RWPE1 (cell line): Measurements from ENCODE around the gene PPP1CA.
A peak's percentile ranks its signal among the peaks of the same experiment; 100 is the strongest.

Experiments used
- CTCF ChIA-PET: fragments of 350-600 bp; sonication (Branson Sonifier 250); formaldehyde crosslinking; extraction: SDS; loops from one replicate; lab custom pipeline; 2021; lab: Yijun Ruan, JAX
- POLR2A ChIA-PET: fragments of 400-600 bp; formaldehyde crosslinking; extraction: SDS; loops from one replicate; lab custom pipeline; 2020; ENCODE audit warnings: antibody characterized with exemption; ENCODE audit not compliant: low non-redundant PET; lab: Yijun Ruan, JAX
- DNase-seq: peaks from one replicate; pipeline ENCODE4 v3.0.0; 2012; ENCODE audit warnings: low spot score
- H3K27ac ChIP-seq: fragments of 450-650 bp; 2 replicates; pipeline ENCODE4 v1.5.1; 2017
- TF ChIP-seq, protein P1 (sequence below): fragments of 450-650 bp; conservative IDR thresholded peaks from 2 replicates; pipeline ENCODE4 v1.5.1; 2017; ENCODE audit warnings: low read depth, mild to moderate bottlenecking

PPP1CA gene

DNA sequence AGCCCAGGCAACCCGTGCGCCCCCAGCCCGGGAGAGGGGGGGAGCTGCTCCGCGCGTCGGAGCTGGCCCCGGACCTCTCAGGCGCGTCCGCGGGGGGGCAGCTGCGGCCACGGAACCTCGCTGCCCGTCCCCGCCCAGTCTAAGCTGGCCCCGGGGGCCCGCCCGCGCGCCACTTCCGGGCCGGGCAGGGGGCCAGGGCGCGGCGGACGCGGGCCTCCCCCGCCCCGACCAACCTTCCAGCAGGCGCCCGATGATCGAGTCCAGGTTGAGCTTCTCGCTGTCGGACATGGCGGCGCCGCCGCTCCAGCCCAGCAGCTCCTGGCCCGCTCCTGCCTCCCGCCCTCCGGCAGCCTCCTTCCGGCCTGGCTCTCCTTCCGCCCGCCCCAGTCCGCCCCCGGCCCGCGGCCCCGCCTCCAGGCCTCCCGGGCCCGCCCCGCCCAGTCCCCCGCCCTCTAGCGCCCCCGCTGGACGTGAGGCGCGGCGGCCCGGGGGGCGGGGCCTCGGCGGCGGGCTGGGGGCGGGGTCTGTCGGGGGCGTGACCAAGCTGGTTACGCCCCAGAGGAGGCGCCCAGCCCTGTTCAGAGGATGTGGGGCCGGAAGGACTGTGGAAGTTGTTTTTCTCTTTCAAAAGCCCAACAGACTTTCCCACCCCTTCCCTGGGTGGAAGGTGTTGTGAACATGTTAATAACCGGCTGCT lies at the start of gene PPP1CA:
Gene PPP1CA, minus strand, starts transcription at position 364 of the 697 bp plus-strand sequence. Its CDS starts 76 bp downstream, at position 288.
- DNase-seq, result peak; percentile 95
- TF ChIP-seq, protein P1, sequence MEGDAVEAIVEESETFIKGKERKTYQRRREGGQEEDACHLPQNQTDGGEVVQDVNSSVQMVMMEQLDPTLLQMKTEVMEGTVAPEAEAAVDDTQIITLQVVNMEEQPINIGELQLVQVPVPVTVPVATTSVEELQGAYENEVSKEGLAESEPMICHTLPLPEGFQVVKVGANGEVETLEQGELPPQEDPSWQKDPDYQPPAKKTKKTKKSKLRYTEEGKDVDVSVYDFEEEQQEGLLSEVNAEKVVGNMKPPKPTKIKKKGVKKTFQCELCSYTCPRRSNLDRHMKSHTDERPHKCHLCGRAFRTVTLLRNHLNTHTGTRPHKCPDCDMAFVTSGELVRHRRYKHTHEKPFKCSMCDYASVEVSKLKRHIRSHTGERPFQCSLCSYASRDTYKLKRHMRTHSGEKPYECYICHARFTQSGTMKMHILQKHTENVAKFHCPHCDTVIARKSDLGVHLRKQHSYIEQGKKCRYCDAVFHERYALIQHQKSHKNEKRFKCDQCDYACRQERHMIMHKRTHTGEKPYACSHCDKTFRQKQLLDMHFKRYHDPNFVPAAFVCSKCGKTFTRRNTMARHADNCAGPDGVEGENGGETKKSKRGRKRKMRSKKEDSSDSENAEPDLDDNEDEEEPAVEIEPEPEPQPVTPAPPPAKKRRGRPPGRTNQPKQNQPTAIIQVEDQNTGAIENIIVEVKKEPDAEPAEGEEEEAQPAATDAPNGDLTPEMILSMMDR, result peak; percentile 85
- POLR2A ChIA-PET, result interaction anchor here (0.6 to 2.4 kb wide), 12 partner anchors 9 to 146 kb away, joined by 3 to 14 read pairs (median 4); partner anchors contain the start of genes RAD9A, RPS6KB2 and TMEM134
- H3K27ac ChIP-seq, result peak within 1 kb of the TSS; percentile 94
- CTCF ChIA-PET, result interaction anchor here (0.6 to 2.0 kb wide), 17 partner anchors 10 to 105 kb away, joined by 3 to 13 read pairs (median 4); partner anchors contain the start of genes RAD9A and RPS6KB2

DNA sequence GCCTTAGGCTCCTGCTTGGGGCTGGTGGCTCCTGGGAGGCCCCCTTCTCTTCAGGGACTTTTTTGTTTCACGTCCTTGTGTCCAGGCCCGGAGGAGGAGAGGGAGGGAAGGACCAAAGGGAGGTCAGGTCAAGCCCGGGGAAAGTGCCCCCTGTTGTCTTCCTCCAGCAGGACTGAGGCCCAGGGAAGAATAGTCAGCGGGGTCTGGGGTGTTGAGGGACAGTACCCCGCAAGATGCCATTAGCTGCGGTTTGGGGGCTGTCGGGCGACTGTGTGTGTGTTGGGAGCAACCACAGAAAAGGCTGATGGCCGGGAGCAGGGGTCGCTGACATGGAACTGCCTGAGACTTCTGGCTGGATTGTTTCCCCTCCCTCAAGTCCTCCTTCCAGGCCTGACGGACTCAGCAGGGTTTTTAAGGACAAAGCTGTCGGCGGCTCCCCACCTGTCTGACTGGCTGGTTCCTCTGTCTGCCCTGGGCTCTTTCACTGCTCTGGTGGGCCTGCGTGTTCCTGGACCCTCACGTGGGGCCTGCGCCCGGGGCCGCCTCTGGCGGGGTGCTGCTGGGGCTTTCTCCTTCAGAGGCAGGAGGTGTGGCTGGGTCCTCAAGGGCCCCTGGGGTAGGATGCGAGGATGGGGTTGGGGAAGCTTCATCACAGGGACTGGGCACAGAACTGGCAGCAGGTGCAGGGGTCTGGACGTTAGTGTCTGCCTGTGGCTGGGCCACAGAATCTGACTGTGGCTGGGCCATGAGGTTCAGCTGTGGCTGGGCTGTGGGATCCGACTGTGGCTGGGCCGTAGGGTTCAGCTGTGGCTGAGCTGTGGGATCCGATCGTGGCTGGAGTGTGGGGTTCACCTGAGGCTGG lies 49.4 kb upstream of the PPP1CA start:
- POLR2A ChIA-PET, result no interaction called here
- CTCF ChIA-PET, result no interaction called here
- DNase-seq, result no peak
- TF ChIP-seq, protein P1, result no peak
- H3K27ac ChIP-seq, result no peak overlapping the region

DNA sequence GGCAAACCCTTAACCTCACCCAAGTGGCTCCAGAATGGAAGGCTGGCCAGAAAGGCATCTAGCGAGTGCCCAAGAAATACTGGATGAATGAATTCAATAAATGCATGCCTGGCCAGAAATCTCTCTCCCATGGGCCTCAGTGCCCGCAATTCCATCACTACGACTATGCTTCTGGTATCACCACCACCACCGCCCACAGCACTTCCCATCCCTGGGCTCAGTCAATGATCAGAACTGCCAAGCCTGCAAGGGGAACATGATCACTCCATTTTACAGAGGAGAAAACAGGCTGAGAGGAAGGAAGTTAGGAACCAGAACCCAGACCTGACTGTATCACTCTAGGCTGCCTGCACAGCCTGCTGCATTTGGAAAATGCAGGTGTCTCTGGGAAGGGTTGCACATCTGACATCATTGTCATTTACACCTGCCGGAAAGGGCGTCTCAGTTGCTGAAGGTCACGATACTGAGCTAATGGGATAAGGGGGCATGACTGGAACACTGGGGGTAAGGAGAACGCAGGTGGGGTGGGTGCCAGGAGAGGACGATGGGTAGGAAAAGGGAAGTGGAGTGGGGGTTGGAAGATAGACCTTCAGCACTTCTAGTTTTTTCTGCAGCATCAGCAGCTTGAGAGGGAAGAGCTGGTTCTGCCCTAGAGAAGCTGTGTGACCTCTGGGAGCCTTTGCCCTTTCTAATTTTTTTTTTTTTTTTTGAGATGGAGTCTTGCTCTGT lies 47.6 kb upstream of the PPP1CA start:
- CTCF ChIA-PET, result interaction anchor here (1.0 to 1.1 kb wide), 2 partner anchors 9 to 181 kb away, joined by 3 to 4 read pairs; no protein-coding TSS in a partner anchor
- H3K27ac ChIP-seq, result no peak overlapping the region
- DNase-seq, result no peak
- POLR2A ChIA-PET, result interaction anchor here (0.6 to 0.7 kb wide), 2 partner anchors 16 to 1160 kb away, joined by 3 to 5 read pairs; partner anchors contain the start of gene YIF1A
- TF ChIP-seq, protein P1, result no peak

DNA sequence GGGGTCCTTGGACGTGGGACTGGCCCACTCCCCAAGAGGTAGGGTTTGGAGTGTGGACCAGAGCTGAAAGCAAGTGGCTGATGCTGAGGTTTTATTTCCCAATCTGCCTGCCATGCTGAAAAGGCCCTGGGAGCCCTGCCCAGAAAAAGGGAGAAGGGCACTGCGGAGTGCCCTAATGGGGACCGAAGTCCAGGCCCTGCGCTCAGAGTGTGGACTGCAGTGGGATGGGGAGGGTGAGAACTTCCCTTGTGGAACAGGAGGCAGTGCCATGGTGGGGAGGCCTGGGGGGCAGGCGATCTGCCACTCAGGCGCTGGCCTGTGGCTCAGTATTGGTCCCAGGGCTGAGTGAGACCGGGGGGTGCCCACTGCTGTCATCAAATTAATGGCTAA lies 46.6 kb upstream of the PPP1CA start:
- ChIA-PET POLR2A (no interaction called here), CTCF (interaction anchor here (0.6 kb wide), 2 partner anchors 9 to 97 kb away, joined by 3 to 4 read pairs; no protein-coding TSS in a partner anchor)
- H3K27ac ChIP-seq, result no peak overlapping the region
- no peak for DNase-seq
- TF ChIP-seq, protein P1, result no peak

DNA sequence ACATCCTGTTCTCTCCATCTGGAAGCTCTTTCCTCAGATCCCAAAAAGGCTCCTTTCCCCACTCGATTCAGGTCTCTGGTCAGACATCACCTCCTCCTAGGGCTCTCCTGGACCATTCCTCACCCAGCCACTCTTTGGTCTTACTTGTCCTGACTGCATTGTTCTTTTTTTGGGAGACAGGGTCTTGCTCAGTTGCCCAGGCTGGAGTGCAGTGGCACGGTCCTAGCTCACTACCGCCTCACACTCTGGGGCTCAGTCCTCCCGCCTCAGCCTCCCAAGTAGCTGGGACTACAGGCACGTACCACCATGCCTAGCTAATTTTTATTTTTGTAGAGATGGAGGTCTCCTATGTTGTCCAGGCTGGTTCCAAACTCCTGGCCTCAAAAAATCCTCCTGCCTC lies 43.9 kb upstream of the PPP1CA start:
- ChIA-PET POLR2A (no interaction called here), CTCF (no interaction called here)
- no peak for DNase-seq
- H3K27ac ChIP-seq, result no peak overlapping the region
- TF ChIP-seq, protein P1, result no peak
